ENCODE measurements around the gene ALG14.

The ALG14 gene

GRCh38 chr1:95072532-95073419 is at the start of gene ALG14:
TSS of gene ALG14 (minus strand) at chr1:95072951. CDS start at chr1:95072898, 53 bp downstream.
- Histone ChIP-seq H3K9me3 (ENCODE audit: control insufficient read depth, insufficient read depth, low read depth, low read length) (no peaks in the 10 kb centered on the region), H3K4me1 (ENCODE audit: control insufficient read depth, insufficient read depth, low read length) (peaks cover 3% of the 10 kb centered on the region; the same call in 1 of the 2 replicates), H3K36me3 (ENCODE audit: control insufficient read depth in 2 of 2, insufficient read depth in 1 of 2, low read length in 2 of 2) (no peaks in the 10 kb centered on the region), H3K4me3 (ENCODE audit: low read depth, low read length) (peak within 1 kb of the TSS; percentile 91), H3K27ac (ENCODE audit: extremely low read depth, low read depth, low read length) (peak within 1 kb of the TSS; percentile 61)
- ChIA-PET POLR2A (interaction anchor here (0.6 to 4.0 kb wide), 7 partner anchors 12 to 655 kb away, joined by 3 to 31 read pairs (median 5); partner anchors contain the start of genes RWDD3 and TLCD4), CTCF (interaction anchor here (0.7 to 4.8 kb wide), 5 partner anchors 12 to 161 kb away, joined by 3 to 42 read pairs (median 5); partner anchors contain the start of genes RWDD3 and TLCD4)
- TF ChIP-seq BCL11A (tag by site-specific recombination; IDR thresholded peaks at IDR 0.05; ENCODE audit: low read depth) = no peak
- peak; percentile 80 for TF ChIP-seq ZNF561 (tag by site-specific recombination; IDR thresholded peaks at IDR 0.05; ENCODE audit: borderline replicate concordance)
- TF ChIP-seq ZNF362 (tag by site-specific recombination; IDR thresholded peaks at IDR 0.05) = peak; percentile 51; the same call in 1 of the 2 replicates
- peak; percentile 60 for TF ChIP-seq GLIS1 (tag by site-specific recombination; IDR thresholded peaks at IDR 0.05)
- peak; percentile 48 for TF ChIP-seq ZNF341 (tag by site-specific recombination; IDR thresholded peaks at IDR 0.05; ENCODE audit: low read depth)
- TF ChIP-seq ZNF76 (tag by site-specific recombination; IDR thresholded peaks at IDR 0.05; ENCODE audit: borderline replicate concordance, low read depth) = peak; percentile 97
- TF ChIP-seq ZFP69B (tag by site-specific recombination; IDR thresholded peaks at IDR 0.05) = peak; percentile 61; the same call in 1 of the 2 replicates
- no peak for TF ChIP-seq GLIS2 (tag by site-specific recombination; IDR thresholded peaks at IDR 0.05)
- no peak for TF ChIP-seq ZNF549 (tag by site-specific recombination; IDR thresholded peaks at IDR 0.05)
- TF ChIP-seq ZNF555 (tag by site-specific recombination; conservative IDR thresholded peaks at IDR 0.05) = no peak
- TF ChIP-seq ZNF777 (tag by site-specific recombination; IDR thresholded peaks at IDR 0.05; ENCODE audit: borderline replicate concordance) = peak; percentile 98
- no peak for TF ChIP-seq HOXD13 (CRISPR knock-in tag; IDR thresholded peaks at IDR 0.05; ENCODE audit: borderline replicate concordance)
- TF ChIP-seq ZNF416 (tag by site-specific recombination; IDR thresholded peaks at IDR 0.05) = no peak
- TF ChIP-seq ZNF169 (tag by site-specific recombination; IDR thresholded peaks at IDR 0.05) = no peak
- peak; percentile 57 for TF ChIP-seq SP2 (tag by site-specific recombination; IDR thresholded peaks at IDR 0.05)
- TF ChIP-seq ZBTB44 (tag by site-specific recombination; IDR thresholded peaks at IDR 0.05) = 0 out of 2 replicates have a peak, but pooled peaks have one; percentile 3
- TF ChIP-seq BCL11B (tag by site-specific recombination; IDR thresholded peaks at IDR 0.05; ENCODE audit: low read depth) = no peak
- no peak for TF ChIP-seq ZNF768 (tag by site-specific recombination; IDR thresholded peaks at IDR 0.05)
- TF ChIP-seq GLI2 (tag by site-specific recombination; IDR thresholded peaks at IDR 0.05; ENCODE audit: borderline replicate concordance, low read depth) = no peak
- TF ChIP-seq AEBP2 (tag by site-specific recombination; IDR thresholded peaks at IDR 0.05; ENCODE audit: borderline replicate concordance) = no peak
- peak; percentile 67 for TF ChIP-seq ZFHX2 (tag by site-specific recombination; conservative IDR thresholded peaks at IDR 0.05)
- no peak for TF ChIP-seq ZNF560 (tag by site-specific recombination; IDR thresholded peaks at IDR 0.05; ENCODE audit: borderline replicate concordance)
- no peak for TF ChIP-seq ZNF138 (tag by site-specific recombination; IDR thresholded peaks at IDR 0.05; ENCODE audit: borderline replicate concordance)
- no peak for TF ChIP-seq ZNF221 (tag by site-specific recombination; IDR thresholded peaks at IDR 0.05; ENCODE audit: borderline replicate concordance)
- TF ChIP-seq GFI1B (tag by site-specific recombination; IDR thresholded peaks at IDR 0.05) = peak; percentile 99
- TF ChIP-seq ZBTB17 (tag by site-specific recombination; IDR thresholded peaks at IDR 0.05) = peak; percentile 97
- TF ChIP-seq ZSCAN18 (tag by site-specific recombination; IDR thresholded peaks at IDR 0.05) = no peak
- TF ChIP-seq OVOL3 (tag by site-specific recombination; IDR thresholded peaks at IDR 0.05) = no peak
- TF ChIP-seq EGR2 (tag by site-specific recombination; IDR thresholded peaks at IDR 0.05; ENCODE audit: low read depth) = peak; percentile 54
- no peak for TF ChIP-seq ZNF23 (tag by site-specific recombination; IDR thresholded peaks at IDR 0.05; ENCODE audit: borderline replicate concordance)
- peak; percentile 62 for TF ChIP-seq ZEB2 (tag by site-specific recombination; IDR thresholded peaks at IDR 0.05)
- TF ChIP-seq ZNF837 (tag by site-specific recombination; IDR thresholded peaks at IDR 0.05) = no peak

All from HEK293 (cell line).